PFSK-1 (cell line): ENCODE measurements around the gene HAND1.

Experiments
- FOXP2 ChIP-seq: optimal IDR thresholded peaks from 2 replicates; pipeline ENCODE3; 2011; ENCODE audit warnings: borderline replicate concordance, control low read depth, inconsistent platforms; ENCODE audit not compliant: insufficient read depth; ENCODE audit errors: extremely low read length, extremely low read depth
- POLR2AphosphoS5 ChIP-seq: IDR thresholded peaks from 2 replicates; pipeline ENCODE4 v1.6.1; 2012; ENCODE audit warnings: low read depth, mild to moderate bottlenecking, control low read depth, low read length, moderate library complexity
- REST ChIP-seq, 2 experiments: IDR thresholded peaks; 2 replicates each; pipeline versions ENCODE4 v1.6.1 to v1.8.0; 2011 to 2012; ENCODE audit warnings: low read depth in 2 of 2, low read length in 2 of 2, control low read depth in 1 of 2, inconsistent platforms in 1 of 2, mild to moderate bottlenecking in 1 of 2, moderate library complexity in 1 of 2; ENCODE audit not compliant: insufficient read depth in 1 of 2
- SIN3A ChIP-seq: IDR thresholded peaks from 2 replicates; pipeline ENCODE4 v1.6.1; 2012; ENCODE audit warnings: mild to moderate bottlenecking, low read length, moderate library complexity, borderline replicate concordance; ENCODE audit not compliant: insufficient read depth
- TAF1 ChIP-seq: IDR thresholded peaks from 2 replicates; pipeline ENCODE4 v1.6.1; 2012; ENCODE audit warnings: low read length, control low read depth, borderline replicate concordance; ENCODE audit not compliant: insufficient read depth

Gene HAND1

GRCh38 chr5:154518438-154518867 lies 40.4 kb upstream of the HAND1 start:
- TF ChIP-seq FOXP2 = no peak
- no peak for TF ChIP-seq REST (IDR thresholded peaks at IDR 0.05; ENCODE audit: insufficient read depth in 1 of 2, low read depth in 2 of 2, low read length in 2 of 2)
- TF ChIP-seq POLR2AphosphoS5 = no peak
- no peak for TF ChIP-seq TAF1
- no peak for TF ChIP-seq SIN3A

- TF ChIP-seq POLR2AphosphoS5 (no peak), TAF1 (no peak), FOXP2 (no peak), REST (IDR thresholded peaks at IDR 0.05; ENCODE audit: insufficient read depth in 1 of 2, low read depth in 2 of 2, low read length in 2 of 2) (no peak), SIN3A (no peak)
Observed at GRCh38 chr5:154517810-154518437, 39.9 kb upstream of the HAND1 start.

- TF ChIP-seq SIN3A (no peak), REST (IDR thresholded peaks at IDR 0.05; ENCODE audit: insufficient read depth in 1 of 2, low read depth in 2 of 2, low read length in 2 of 2) (no peak)
Observed at GRCh38 chr5:154517181-154517580, 39.2 kb upstream of the HAND1 start.

GRCh38 chr5:154516475-154516874 lies 38.4 kb upstream of the HAND1 start:
- TF ChIP-seq POLR2AphosphoS5 (no peak), FOXP2 (no peak), SIN3A (no peak), TAF1 (no peak), REST (IDR thresholded peaks at IDR 0.05; ENCODE audit: insufficient read depth in 1 of 2, low read depth in 2 of 2, low read length in 2 of 2) (no peak)

GRCh38 chr5:154514331-154514730 lies 36.3 kb upstream of the HAND1 start:
- TF ChIP-seq SIN3A (no peak), REST (IDR thresholded peaks at IDR 0.05; ENCODE audit: insufficient read depth in 1 of 2, low read depth in 2 of 2, low read length in 2 of 2) (no peak), FOXP2 (no peak), TAF1 (no peak), POLR2AphosphoS5 (no peak)
